ENCODE results near the gene HPCAL1.
"Not testable (repeated sequence)": the region's sequence is repeated elsewhere in the genome, so short reads cannot be mapped to it uniquely, and the experiment has no call there.

HPCAL1 gene

GRCh38 chr2:10282611-10283105, 20.0 kb upstream of the HPCAL1 start:
- DNase-seq (ENCODE audit: insufficient read length, low spot score) (no peak), FAIRE-seq (no peak)

GRCh38 chr2:10283106-10284062, 19.3 kb upstream of the HPCAL1 start:
- peak; percentile 82 for DNase-seq (ENCODE audit: insufficient read length, low spot score)
- no peak for FAIRE-seq

- DNase-seq (ENCODE audit: insufficient read length, low spot score) = no peak
- no peak for FAIRE-seq
Measured at GRCh38 chr2:10284108-10284870, 18.4 kb upstream of the HPCAL1 start.

DNA sequence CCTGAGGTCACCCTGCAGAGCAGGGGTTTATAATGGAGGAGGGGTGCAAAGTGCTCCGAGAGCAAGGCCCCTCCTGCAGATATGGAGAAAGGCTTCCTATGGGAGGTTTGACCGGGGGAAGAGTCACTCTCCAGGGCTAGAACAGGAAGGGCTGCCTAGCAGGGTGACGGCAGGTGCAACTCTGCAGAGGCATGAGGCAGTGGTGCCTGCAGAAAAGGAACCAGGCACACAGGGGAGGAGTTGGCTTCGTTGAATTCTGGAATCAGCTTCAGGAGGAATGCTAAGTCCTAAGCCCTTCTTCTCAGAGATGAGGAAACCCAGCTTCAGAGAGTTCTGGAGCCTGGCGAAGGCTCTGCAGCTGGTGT, 17.5 kb upstream of the HPCAL1 start:
- FAIRE-seq (no peak), DNase-seq (ENCODE audit: insufficient read length, low spot score) (no peak)

- peak; percentile 55 for FAIRE-seq
Measured at GRCh38 chr2:10285556-10286198, 17.0 kb upstream of the HPCAL1 start.

GRCh38 chr2:10286216-10287037, 16.3 kb upstream of the HPCAL1 start:
- no peak for FAIRE-seq
- no peak for DNase-seq (ENCODE audit: insufficient read length, low spot score)

More at GRCh38 chr2:10285556-10286198, 17.0 kb upstream of the HPCAL1 start:
- peak; percentile 84 for DNase-seq (ENCODE audit: insufficient read length, low spot score)

GRCh38 chr2:10287761-10288160, 14.9 kb upstream of the HPCAL1 start:
- no peak for DNase-seq (ENCODE audit: insufficient read length, low spot score)

DNA sequence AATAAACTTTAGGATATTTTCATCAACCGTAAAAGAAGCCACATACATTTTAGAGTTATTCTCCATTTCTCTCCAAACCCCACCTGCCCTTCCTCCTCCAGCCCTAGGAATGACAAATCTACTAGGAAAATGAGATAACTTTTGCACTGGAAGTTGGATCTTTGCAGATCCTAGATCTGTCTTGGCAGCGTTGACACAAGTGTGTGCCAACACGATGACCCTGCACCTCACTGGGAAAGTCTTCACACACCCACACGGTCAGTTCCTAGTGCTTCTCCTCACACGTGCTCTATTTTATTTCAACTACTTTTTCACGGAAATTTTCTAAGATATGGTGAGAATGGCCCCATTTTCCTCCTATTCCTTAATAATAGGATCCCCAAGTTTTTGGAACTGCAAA, 14.1 kb upstream of the HPCAL1 start:
- no peak for DNase-seq (ENCODE audit: insufficient read length, low spot score)

More at GRCh38 chr2:10287761-10288160, 14.9 kb upstream of the HPCAL1 start:
- FAIRE-seq = no peak

DNA sequence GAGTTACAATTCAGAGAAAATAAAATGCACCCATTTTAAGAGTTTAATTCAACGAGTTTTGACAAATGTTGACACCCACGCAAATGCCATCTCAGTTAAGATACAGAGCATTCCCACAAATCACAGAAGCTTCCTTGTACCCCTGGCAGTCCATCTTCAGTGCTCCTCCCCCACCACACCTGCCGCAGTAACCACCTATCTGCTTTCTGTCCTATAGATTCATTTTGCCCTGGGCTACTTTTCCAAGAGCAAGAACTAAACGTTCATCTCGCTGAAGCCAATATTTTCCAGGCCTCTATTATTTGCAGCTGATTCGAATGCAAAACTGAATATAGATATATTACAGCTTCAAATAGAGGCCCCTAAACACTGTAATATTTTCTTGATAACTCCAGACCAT, 13.4 kb upstream of the HPCAL1 start:
- FAIRE-seq (no peak), DNase-seq (ENCODE audit: insufficient read length, low spot score) (no peak)

More for the DNA sequence above, 14.1 kb upstream of the HPCAL1 start:
- no peak for FAIRE-seq

GRCh38 chr2:10289891-10290290, 12.8 kb upstream of the HPCAL1 start:
- peak; percentile 68 for DNase-seq (ENCODE audit: insufficient read length, low spot score)

DNA sequence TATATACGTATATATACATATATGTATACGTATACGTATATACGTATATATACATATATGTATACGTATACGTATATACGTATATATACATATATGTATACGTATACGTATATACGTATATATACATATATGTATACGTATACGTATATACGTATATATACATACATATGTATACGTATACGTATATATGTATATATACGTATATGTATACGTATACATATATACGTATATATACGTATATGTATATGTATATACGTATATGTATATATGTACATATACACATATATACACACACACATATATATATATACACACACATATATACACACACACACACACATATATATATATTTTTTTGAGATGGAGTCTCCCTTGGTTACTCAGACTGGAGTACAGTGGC, 11.3 kb upstream of the HPCAL1 start:
- DNase-seq (ENCODE audit: insufficient read length, low spot score); FAIRE-seq: not testable (repeated sequence)

More at GRCh38 chr2:10289891-10290290, 12.8 kb upstream of the HPCAL1 start:
- FAIRE-seq = peak; percentile 69

DNA sequence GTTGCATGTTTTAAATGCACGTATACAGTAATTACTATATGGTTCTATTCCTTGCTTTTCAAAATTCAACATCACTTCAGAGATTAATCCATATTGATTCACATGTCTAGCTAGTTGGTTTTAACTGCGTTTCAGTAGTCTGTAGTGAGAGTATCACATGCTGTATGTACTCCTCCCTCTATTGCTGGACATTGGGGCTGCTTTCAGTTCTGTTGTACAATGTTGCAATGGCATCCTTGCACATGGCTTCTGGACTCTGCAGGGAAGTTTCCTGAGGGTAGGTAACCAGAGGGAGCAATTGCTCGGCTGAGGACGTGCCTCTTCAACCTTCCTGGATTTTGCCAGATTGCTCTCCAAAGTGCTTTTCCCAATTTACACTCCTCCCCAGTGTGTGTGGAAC, 10.7 kb upstream of the HPCAL1 start:
- DNase-seq (ENCODE audit: insufficient read length, low spot score) (no peak), FAIRE-seq (peak; percentile 31)

- no peak for FAIRE-seq
- no peak for DNase-seq (ENCODE audit: insufficient read length, low spot score)
Measured at GRCh38 chr2:10293603-10294002, 9.1 kb upstream of the HPCAL1 start.

- DNase-seq (ENCODE audit: insufficient read length, low spot score) (no peak), FAIRE-seq (no peak)
Measured at GRCh38 chr2:10294077-10294476, 8.6 kb upstream of the HPCAL1 start.

GRCh38 chr2:10295649-10296048, 7.1 kb upstream of the HPCAL1 start:
- FAIRE-seq; DNase-seq (ENCODE audit: insufficient read length, low spot score): not testable (repeated sequence)

DNA sequence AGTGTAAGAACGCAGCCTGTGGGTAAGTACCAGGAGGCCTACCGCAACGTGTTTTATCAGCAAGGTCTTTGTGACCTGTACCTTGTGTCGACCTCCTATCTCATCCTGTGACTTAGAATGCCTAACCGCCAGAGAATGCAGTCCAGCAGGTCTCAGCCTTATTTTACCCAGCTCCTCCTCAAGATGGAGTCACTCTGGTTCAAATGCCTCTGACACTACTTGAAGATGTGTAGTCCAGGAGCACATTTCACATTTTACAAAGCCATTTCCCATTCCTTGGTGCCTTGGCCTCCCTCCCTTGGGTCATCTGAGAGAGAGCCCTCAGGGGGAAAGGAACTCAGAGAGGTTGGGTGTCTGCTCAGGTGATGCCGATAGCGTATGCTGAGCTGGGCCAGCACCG, 6.6 kb upstream of the HPCAL1 start:
- no peak for FAIRE-seq
- DNase-seq (ENCODE audit: insufficient read length, low spot score) = no peak

DNA sequence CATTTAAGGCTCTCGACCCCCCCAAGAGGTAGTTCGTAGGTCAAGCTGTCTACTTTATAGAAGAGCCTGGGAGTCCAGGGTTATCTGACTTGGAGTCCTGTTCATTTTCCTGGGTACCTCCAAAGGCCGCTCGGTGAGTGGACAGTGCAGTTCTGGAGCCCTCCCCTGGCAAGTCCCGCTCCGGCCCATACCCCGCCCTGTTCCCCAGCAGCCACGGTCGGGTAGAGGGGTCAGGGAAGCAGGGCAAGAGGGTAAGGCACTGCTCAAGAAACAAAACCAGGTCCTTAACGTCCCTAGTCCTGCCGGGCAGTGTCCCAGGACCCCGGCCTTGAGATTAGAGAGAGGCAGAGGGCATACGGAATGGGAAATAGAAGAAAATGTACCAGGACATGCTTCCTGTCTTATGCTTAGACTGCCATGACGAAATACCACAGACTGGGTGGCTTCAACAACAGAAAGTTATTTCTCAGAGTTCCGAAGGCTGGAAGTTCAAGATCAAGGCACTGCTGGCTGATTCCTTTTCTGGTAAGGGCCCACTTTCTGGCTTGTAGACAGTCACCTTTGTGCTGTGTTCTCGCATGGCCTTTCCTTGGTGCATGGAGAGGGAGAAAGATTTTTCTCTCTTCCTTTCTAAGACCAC, 5.4 kb upstream of the HPCAL1 start:
- FAIRE-seq = no peak
- DNase-seq (ENCODE audit: insufficient read length, low spot score) = no peak

GRCh38 chr2:10297959-10298531, 4.7 kb upstream of the HPCAL1 start:
- peak; percentile 51 for FAIRE-seq
- DNase-seq (ENCODE audit: insufficient read length, low spot score) = peak; percentile 81

DNA sequence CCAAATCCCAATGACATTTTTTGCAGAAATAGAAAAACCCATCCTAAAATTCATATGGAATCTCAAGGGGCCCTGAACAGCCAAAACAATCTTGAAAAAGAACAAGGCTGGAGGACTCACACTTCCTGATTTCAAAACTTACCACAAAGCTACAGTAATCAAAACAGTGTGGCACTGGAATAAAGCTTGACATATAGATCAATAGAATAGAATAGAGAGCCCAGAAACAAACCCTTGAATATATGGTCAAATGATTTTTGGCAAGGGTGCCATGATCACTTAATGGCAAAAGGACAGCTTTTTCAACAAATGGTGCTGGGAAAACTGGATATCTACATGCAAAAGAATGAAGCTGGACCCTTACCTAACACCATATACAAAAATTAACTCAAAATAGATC, 3.9 kb upstream of the HPCAL1 start:
- not testable (repeated sequence) for DNase-seq (ENCODE audit: insufficient read length, low spot score); FAIRE-seq
